HCT116 (cell line): ENCODE measurements around the gene SOWAHC. TPM values are rescaled to one million over a fixed set of nuclear protein-coding genes. Genes with fewer than 3 reads are reported as not detected.
A peak's percentile ranks its signal among the peaks of the same experiment; 100 is the strongest.

Experiments used
- ATAC-seq: fragments of 200-7000 bp; cut with Tn5 transposase; 2 replicates; pipeline ENCODE4 v1.9.1; 2020; ENCODE audit warnings: mild to moderate bottlenecking, moderate library complexity
- BruUV-seq: library from RNA; stranded (reverse); fragments of 400-500 nt; replicated peaks from 2 replicates; lab custom pipeline; 2021; lab: Mats Ljungman, UMichigan
- CTCF ChIA-PET: fragments of 300-600 bp; sonication (Branson Sonifier 250); formaldehyde crosslinking; loops from one replicate; lab custom pipeline; 2021; ENCODE audit warnings: antibody characterized with exemption; lab: Charles Lee
- POLR2A ChIA-PET: fragments of 300-600, 350-600 bp; sonication (Branson Sonifier 250); formaldehyde crosslinking; loops from one replicate; lab custom pipeline; 2021; ENCODE audit warnings: antibody characterized with exemption; lab: Charles Lee
- RAD21 ChIA-PET, 2 experiments: fragments of 300-600 bp; sonication (Branson Sonifier 250); formaldehyde crosslinking; loops; one replicate each; lab custom pipeline; 2023; ENCODE audit warnings: low total read pairs in 2 of 2; ENCODE audit not compliant: uncharacterized antibody in 2 of 2, unreplicated experiment in 2 of 2, low non-redundant PET in 1 of 2; lab: Charles Lee
- DNase-seq: peaks from one replicate; pipeline ENCODE4 v3.0.0-alpha.2; 2010; ENCODE audit warnings: low read depth, low spot score
- H2AFZ ChIP-seq: fragments of 200-600 bp; shearing (Covaris generic), sonication (generic); 2 replicates; pipeline ENCODE4 v1.6.1; 2017; ENCODE audit warnings: low read depth, mixed run types, mixed read lengths, antibody characterized with exemption, low read length; ENCODE audit not compliant: poor library complexity, severe bottlenecking
- H3K27ac ChIP-seq: 2 replicates; pipeline ENCODE4 v1.5.1; 2012; ENCODE audit warnings: low read depth, low read length
- H3K27me3 ChIP-seq: fragments of 200-600 bp; sonication (generic); 2 replicates; pipeline ENCODE4 v1.6.1; 2016; ENCODE audit warnings: mixed run types, low read length, mixed read lengths; ENCODE audit not compliant: insufficient read depth
- H3K36me3 ChIP-seq, 2 experiments: fragments of 200-500 bp in 1 of 2; fragments of 200-600 bp in 1 of 2; sonication (Bioruptor generic) in 1 of 2; sonication (generic) in 1 of 2; 2 replicates each; pipeline versions ENCODE4 v1.5.1 to v1.6.1; 2014 to 2016; ENCODE audit warnings: low read length in 2 of 2, inconsistent platforms in 1 of 2, mixed read lengths in 1 of 2, mixed run types in 1 of 2; ENCODE audit not compliant: insufficient read depth in 2 of 2, control insufficient read depth in 1 of 2
- H3K4me1 ChIP-seq, 2 experiments: fragments of 200-600 bp in 1 of 2; sonication (generic) in 1 of 2; 2 replicates each; pipeline versions ENCODE4 v1.5.1 to v1.6.1; 2012 to 2017; ENCODE audit warnings: low read length in 2 of 2, inconsistent platforms in 1 of 2, mild to moderate bottlenecking in 1 of 2, mixed read lengths in 1 of 2, mixed run types in 1 of 2, moderate library complexity in 1 of 2; ENCODE audit not compliant: insufficient read depth in 2 of 2, control insufficient read depth in 1 of 2
- H3K4me2 ChIP-seq: fragments of 200-600 bp; sonication (generic); 2 replicates; pipeline ENCODE4 v1.6.1; 2017; ENCODE audit warnings: mixed run types, low read length, mixed read lengths
- H3K4me3 ChIP-seq, 2 experiments: fragments of 200-600 bp in 1 of 2; sonication (generic) in 1 of 2; replicated peaks in 1 of 2; 2 replicates each; pipeline ENCODE4 v1.5.1; 2011 to 2016; ENCODE audit warnings: low read length in 2 of 2, control low read depth in 1 of 2, low read depth in 1 of 2, mild to moderate bottlenecking in 1 of 2, mixed read lengths in 1 of 2, mixed run types in 1 of 2
- H3K79me2 ChIP-seq: fragments of 200-600 bp; sonication (generic); 2 replicates; pipeline ENCODE4 v1.6.1; 2017; ENCODE audit warnings: mild to moderate bottlenecking, mixed run types, low read length, moderate library complexity, mixed read lengths; ENCODE audit not compliant: insufficient read depth
- H3K9ac ChIP-seq: fragments of 200-600 bp; sonication (generic); 2 replicates; pipeline ENCODE4 v1.6.1; 2016; ENCODE audit warnings: low read length, mixed read lengths
- H3K9me2 ChIP-seq: fragments of 200-600 bp; sonication (generic), shearing (Covaris generic); 2 replicates; pipeline ENCODE4 v1.6.1; 2017; ENCODE audit warnings: mixed run types, mild to moderate bottlenecking, moderate library complexity; ENCODE audit not compliant: insufficient read depth
- H3K9me3 ChIP-seq, 2 experiments: fragments of 200-500 bp in 1 of 2; fragments of 200-600 bp in 1 of 2; sonication (Bioruptor generic) in 1 of 2; sonication (generic) in 1 of 2; 2 replicates each; pipeline ENCODE4 v1.6.1; 2014 to 2017; ENCODE audit warnings: low read length in 2 of 2, mixed read lengths in 2 of 2, inconsistent platforms in 1 of 2, low read depth in 1 of 2, mild to moderate bottlenecking in 1 of 2, mixed run types in 1 of 2, moderate library complexity in 1 of 2; ENCODE audit not compliant: control insufficient read depth in 1 of 2, insufficient read depth in 1 of 2
- H4K20me1 ChIP-seq: fragments of 200-600 bp; sonication (generic), shearing (Covaris generic); 2 replicates; pipeline ENCODE4 v1.6.1; 2017; ENCODE audit warnings: mixed run types, mild to moderate bottlenecking, moderate library complexity; ENCODE audit not compliant: insufficient read depth
- CBX3 ChIP-seq: IDR thresholded peaks from 2 replicates; pipeline ENCODE4 v1.6.1; 2012; ENCODE audit warnings: low read depth
- CEBPB ChIP-seq: IDR thresholded peaks from 2 replicates; pipeline ENCODE4 v1.6.1; 2012; ENCODE audit warnings: low read depth
- EZH2phosphoT487 ChIP-seq: fragments of 200-600 bp; IDR thresholded peaks from 2 replicates; pipeline ENCODE4 v1.6.1; 2018; ENCODE audit warnings: antibody characterized with exemption, borderline replicate concordance
- FOSL1 ChIP-seq: IDR thresholded peaks from 2 replicates; pipeline ENCODE4 v1.6.1; 2012; ENCODE audit warnings: low read depth
- JUND ChIP-seq: IDR thresholded peaks from 2 replicates; pipeline ENCODE4 v1.6.1; 2012
- POLR2AphosphoS5 ChIP-seq: IDR thresholded peaks from 2 replicates; pipeline ENCODE4 v1.6.1; 2011; ENCODE audit warnings: mild to moderate bottlenecking, low read depth, low read length, moderate library complexity
- REST ChIP-seq: IDR thresholded peaks from 2 replicates; pipeline ENCODE4 v1.6.1; 2012; ENCODE audit warnings: low read depth
- SIN3A ChIP-seq: IDR thresholded peaks from 2 replicates; pipeline ENCODE4 v1.6.1; 2012; ENCODE audit warnings: low read depth
- SP1 ChIP-seq: IDR thresholded peaks from 2 replicates; pipeline ENCODE4 v1.6.1; 2012; ENCODE audit warnings: low read depth
- SRF ChIP-seq: IDR thresholded peaks from 2 replicates; pipeline ENCODE4 v1.6.1; 2012; ENCODE audit warnings: low read depth
- TCF7L2 ChIP-seq: IDR thresholded peaks from 2 replicates; pipeline ENCODE4 v1.7.0; 2011; ENCODE audit warnings: borderline replicate concordance, inconsistent platforms; ENCODE audit not compliant: insufficient read depth, insufficient read length; ENCODE audit errors: extremely low read depth
- intact Hi-C: fragments of 100-400 bp; cut with micrococcal nuclease; formaldehyde crosslinking; loops from 2 replicates; pipeline ENCODE4 v1.10.0; 2022
- total RNA-seq: library from RNA; stranded (reverse); gene quantifications from one replicate; pipeline ENCODE4 v1.2.1, GENCODE V29; 2021; ENCODE audit not compliant: unreplicated experiment

SOWAHC gene
- total RNA-seq, 1 experiment from 2014 or later, result 16.6 TPM

GRCh38 chr2:109609352-109610024, 4.7 kb upstream of the SOWAHC start:
- Histone ChIP-seq H3K79me2 (peaks cover 89% of the 10 kb centered on the region), H2AFZ (no peak overlapping the region), H3K4me1 (peaks cover 64 to 81% of the 10 kb centered on the region in 2 experiments), H3K4me2 (peak overlapping the region; percentile 94), H4K20me1 (no peaks in the 10 kb centered on the region), H3K4me3 (peak overlapping the region; percentile 41 to 53), H3K27ac (peak overlapping the region; percentile 77), H3K27me3 (no peaks in the 10 kb centered on the region), H3K9me2 (no peaks in the 10 kb centered on the region), H3K9ac (peak overlapping the region; percentile 98), H3K9me3 (no peaks in the 10 kb centered on the region), H3K36me3 (no peaks in the 10 kb centered on the region)
- no peak for ATAC-seq
- peak; percentile 62 for DNase-seq
- intact Hi-C loops, result loop anchor here (2.0 to 5.0 kb wide), 2 partner anchors 62 to 89 kb away; no protein-coding TSS in a partner anchor
- BruUV-seq, result TSS peak; percentile 82
- peak; percentile 62 for TF ChIP-seq CBX3
- TF ChIP-seq SRF, result peak; percentile 75
- TF ChIP-seq CEBPB, result peak; percentile 84
- TF ChIP-seq POLR2AphosphoS5, result peak; percentile 32; the same call in 1 of the 2 replicates
- TF ChIP-seq TCF7L2, result no peak
- peak; percentile 50; the same call in 1 of the 2 replicates for TF ChIP-seq SIN3A
- no peak for TF ChIP-seq EZH2phosphoT487
- peak; percentile 71 for TF ChIP-seq JUND
- TF ChIP-seq REST, result no peak
- peak; percentile 56; the same call in 1 of the 2 replicates for TF ChIP-seq FOSL1
- peak; percentile 68 for TF ChIP-seq SP1
- CTCF ChIA-PET, result interaction anchor here (0.7 to 3.0 kb wide), 3 partner anchors 63 to 126 kb away, joined by 3 to 14 read pairs (median 5); no protein-coding TSS in a partner anchor
- POLR2A ChIA-PET, result interaction anchor here (0.7 to 0.8 kb wide), 2 partner anchors 8 to 23 kb away, joined by 3 read pairs; no protein-coding TSS in a partner anchor
- RAD21 ChIA-PET, result no interaction called here
